IMR-90 (cell line): ENCODE results near the gene IRF2BP1. TPM values are rescaled to one million over a fixed set of nuclear protein-coding genes. Genes with fewer than 3 reads are reported as not detected.

ENCODE experiments used
- ATAC-seq: fragments of 200-7000 bp; cut with Tn5 transposase; 2 replicates; pipeline ENCODE4 v1.9.1; 2020; ENCODE audit warnings: low read depth, mild to moderate bottlenecking, moderate library complexity
- BruUV-seq: library from RNA; stranded (reverse); fragments of 400-500 nt; replicated peaks from 2 replicates; lab custom pipeline; 2021; lab: Mats Ljungman, UMichigan
- CTCF ChIA-PET: fragments of 300-600 bp; formaldehyde crosslinking; extraction: SDS; loops from one replicate; lab custom pipeline; 2021; ENCODE audit warnings: antibody characterized with exemption; lab: Yijun Ruan, JAX
- POLR2A ChIA-PET: fragments of 300-600 bp; sonication (Branson Sonifier 250); formaldehyde crosslinking; loops from one replicate; lab custom pipeline; 2022; ENCODE audit warnings: antibody characterized with exemption; ENCODE audit not compliant: unreplicated experiment; lab: Charles Lee
- DNase-seq: peaks from one replicate; pipeline ENCODE4 v3.0.0; 2013
- H2AFZ ChIP-seq: replicated peaks from 2 replicates; pipeline ENCODE3; 2013; ENCODE audit warnings: low read length, mild to moderate bottlenecking; ENCODE audit not compliant: poor library complexity
- H2AK5ac ChIP-seq: 2 replicates; pipeline ENCODE4 v1.6.1; 2013; ENCODE audit warnings: low read depth, low read length, inconsistent platforms
- H2AK9ac ChIP-seq: replicated peaks from 2 replicates; pipeline ENCODE3; 2013; ENCODE audit warnings: mild to moderate bottlenecking, low read depth, low read length, moderate library complexity; ENCODE audit not compliant: poor library complexity
- H2BK120ac ChIP-seq: 2 replicates; pipeline ENCODE4 v1.6.1; 2013; ENCODE audit warnings: low read depth, low read length, inconsistent platforms
- H2BK15ac ChIP-seq: 3 replicates; pipeline ENCODE4 v1.6.1; 2013; ENCODE audit warnings: low read depth, low read length, inconsistent platforms
- H2BK20ac ChIP-seq: 2 replicates; pipeline ENCODE4 v1.6.1; 2013; ENCODE audit warnings: low read depth, mild to moderate bottlenecking, inconsistent platforms, low read length, moderate library complexity
- H2BK5ac ChIP-seq: 2 replicates; pipeline ENCODE4 v1.6.1; 2013; ENCODE audit warnings: mild to moderate bottlenecking, low read depth, low read length, inconsistent platforms; ENCODE audit not compliant: poor library complexity, severe bottlenecking
- H3K14ac ChIP-seq: replicated peaks from 2 replicates; pipeline ENCODE4 v1.6.1; 2013; ENCODE audit warnings: low read depth, low read length, inconsistent platforms
- H3K18ac ChIP-seq: 2 replicates; pipeline ENCODE4 v1.6.1; 2013; ENCODE audit warnings: low read depth, low read length, control low read depth
- H3K23ac ChIP-seq: 2 replicates; pipeline ENCODE4 v1.6.1; 2013; ENCODE audit warnings: low read depth, low read length, inconsistent platforms
- H3K27ac ChIP-seq: 2 replicates; pipeline ENCODE4 v1.5.1; 2013; ENCODE audit warnings: mild to moderate bottlenecking, control low read depth, low read length; ENCODE audit not compliant: insufficient read depth
- H3K27me3 ChIP-seq: 2 replicates; pipeline ENCODE4 v1.6.1; 2013; ENCODE audit warnings: low read length; ENCODE audit not compliant: control insufficient read depth, insufficient read depth
- H3K36me3 ChIP-seq: 2 replicates; pipeline ENCODE4 v1.6.1; 2013; ENCODE audit warnings: low read length, mixed read lengths; ENCODE audit not compliant: control insufficient read depth, insufficient read depth
- H3K4ac ChIP-seq: 2 replicates; pipeline ENCODE4 v1.6.1; 2013; ENCODE audit warnings: low read depth, low read length, inconsistent platforms
- H3K4me1 ChIP-seq: 2 replicates; pipeline ENCODE4 v1.6.1; 2013; ENCODE audit warnings: low read length, mixed read lengths; ENCODE audit not compliant: control insufficient read depth, insufficient read depth
- H3K4me2 ChIP-seq: 2 replicates; pipeline ENCODE4 v1.6.1; 2013; ENCODE audit warnings: low read depth, mild to moderate bottlenecking, control low read depth, low read length, moderate library complexity
- H3K4me3 ChIP-seq: 2 replicates; pipeline ENCODE4 v1.5.1; 2013; ENCODE audit warnings: low read depth, mild to moderate bottlenecking, control low read depth, low read length, moderate library complexity; ENCODE audit not compliant: insufficient read depth
- H3K56ac ChIP-seq: 2 replicates; pipeline ENCODE4 v1.6.1; 2013; ENCODE audit warnings: low read length, inconsistent platforms; ENCODE audit not compliant: insufficient read depth; ENCODE audit errors: extremely low read depth
- H3K79me1 ChIP-seq, 2 experiments: 2 replicates each; pipeline ENCODE4 v1.6.1; 2013; ENCODE audit warnings: low read length in 2 of 2, inconsistent platforms in 1 of 2, low read depth in 1 of 2
- H3K9ac ChIP-seq: 2 replicates; pipeline ENCODE4 v1.6.1; 2013; ENCODE audit warnings: low read depth, low read length, control low read depth
- H3K9me1 ChIP-seq: 2 replicates; pipeline ENCODE4 v1.6.1; 2013; ENCODE audit warnings: low read length, inconsistent platforms; ENCODE audit not compliant: insufficient read depth
- H3K9me3 ChIP-seq: 2 replicates; pipeline ENCODE4 v1.6.1; 2013; ENCODE audit warnings: low read length; ENCODE audit not compliant: control insufficient read depth, insufficient read depth
- H4K20me1 ChIP-seq: 2 replicates; pipeline ENCODE4 v1.6.1; 2013; ENCODE audit warnings: low read length, inconsistent platforms; ENCODE audit not compliant: insufficient read depth
- H4K5ac ChIP-seq: 2 replicates; pipeline ENCODE4 v1.6.1; 2013; ENCODE audit warnings: mild to moderate bottlenecking, low read depth, low read length, control low read depth
- H4K8ac ChIP-seq, 2 experiments: 2 replicates each; pipeline ENCODE4 v1.6.1; 2013; ENCODE audit warnings: low read depth in 2 of 2, low read length in 2 of 2, control low read depth in 1 of 2, inconsistent platforms in 1 of 2
- H4K91ac ChIP-seq: 2 replicates; pipeline ENCODE4 v1.6.1; 2013; ENCODE audit warnings: low read depth, low read length, inconsistent platforms; ENCODE audit not compliant: insufficient read depth
- MXI1 ChIP-seq: IDR thresholded peaks from 2 replicates; pipeline ENCODE4 v1.6.1; 2012; ENCODE audit warnings: low read depth, mild to moderate bottlenecking, low read length, moderate library complexity, borderline replicate concordance
- WGBS, 2 experiments: methylation state at CpG; one replicate each; pipeline versions ENCODE4 v1.1.5 to v1.1.7; 2013; ENCODE audit warnings: missing lambda C conversion rate in 2 of 2; ENCODE audit not compliant: insufficient read length in 1 of 2; ENCODE audit errors: extremely low coverage in 2 of 2; 5-methylcytosine and 5-hydroxymethylcytosine counted together
- dilution Hi-C: fragments of 300-500 bp; cut with HindIII; formaldehyde crosslinking; loops from one replicate; pipeline ENCODE4 v1.14.3; 2018; ENCODE audit warnings: low sequenced_read_pairs; ENCODE audit not compliant: unreplicated experiment
- in situ Hi-C: fragments of 300-500 bp; cut with MboI; formaldehyde crosslinking; loops from 3 replicates; pipeline ENCODE4 v1.14.3; 2019; ENCODE audit warnings: low sequenced_read_pairs, inconsistent platforms, mixed read lengths
- intact Hi-C: fragments of 100-400 bp; cut with micrococcal nuclease; formaldehyde crosslinking; loops from 2 replicates; pipeline ENCODE4 v1.10.0; 2022
- polyA plus RNA-seq, 3 experiments: library from polyadenylated mRNA; depleted of rRNA; stranded (reverse); fragments of >200 nt; gene quantifications; 2 replicates each; pipeline ENCODE4 v1.2.3, GENCODE V29; 2012; ENCODE audit warnings: low replicate concordance in 1 of 3
- total RNA-seq: library from RNA; depleted of rRNA; stranded (reverse); fragments of >200 nt; gene quantifications from 2 replicates; pipeline ENCODE4 v1.2.3, GENCODE V29; 2012
- TF ChIP-seq, protein P1 (sequence below): conservative IDR thresholded peaks from 2 replicates; pipeline ENCODE4 v1.5.1; 2012; ENCODE audit warnings: mild to moderate bottlenecking, low read depth, low read length, improper control_type of control experiment

IRF2BP1 gene
- total and polyA plus RNA-seq, 2 of the 4 experiments (the other 2 are of a cell fraction): 4.5 to 8.5 TPM

DNA sequence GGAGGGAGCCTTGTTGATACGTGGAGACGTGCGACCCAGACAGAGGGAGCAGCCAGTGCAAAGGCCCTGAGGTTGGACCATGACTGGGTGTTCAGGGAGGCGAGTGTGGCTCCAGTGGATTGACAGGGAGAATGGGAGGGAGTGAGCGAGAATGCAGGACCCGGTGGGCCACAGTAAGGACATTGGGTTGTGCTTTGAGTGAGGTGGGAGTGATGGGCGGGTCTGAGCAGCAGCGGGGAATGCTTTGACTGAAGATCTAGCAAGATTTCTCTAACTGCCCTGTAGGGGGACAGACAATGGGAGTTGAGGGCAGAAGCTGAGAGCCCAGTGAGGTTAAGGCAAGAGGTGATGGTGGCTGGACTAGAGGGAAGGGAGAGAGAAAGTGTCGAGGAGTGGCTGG, 36.3 kb upstream of the IRF2BP1 start:
- POLR2A ChIA-PET: no interaction called here
- intact Hi-C loops: loop anchor here (10.0 kb wide), 1 partner anchor 73 kb away; the partner anchor contains the start of gene CCDC61

More for the DNA sequence above, 36.3 kb upstream of the IRF2BP1 start:
- no peaks in the 10 kb centered on the region for H3K79me1 ChIP-seq
- H4K91ac ChIP-seq: no peak overlapping the region
- H2AFZ ChIP-seq: no peak overlapping the region
- no peak overlapping the region for H3K4me2 ChIP-seq
- H3K4me1 ChIP-seq: no peaks in the 10 kb centered on the region
- no peak overlapping the region for H2BK15ac ChIP-seq
- H2AK5ac ChIP-seq: no peak overlapping the region
- WGBS, 2 experiments: 48% methylated on average over 5 of the region's 9 CpGs; no CpG with 5 or more reads in 1 of the 2 experiments
- H2BK5ac ChIP-seq: no peak overlapping the region
- no peak overlapping the region for H2BK120ac ChIP-seq
- no peak overlapping the region for H3K56ac ChIP-seq
- BruUV-seq: no TSS peak
- H3K18ac ChIP-seq: no peak overlapping the region
- H3K14ac ChIP-seq: no peak overlapping the region
- TF ChIP-seq MXI1: no peak
- TF ChIP-seq, protein P1, sequence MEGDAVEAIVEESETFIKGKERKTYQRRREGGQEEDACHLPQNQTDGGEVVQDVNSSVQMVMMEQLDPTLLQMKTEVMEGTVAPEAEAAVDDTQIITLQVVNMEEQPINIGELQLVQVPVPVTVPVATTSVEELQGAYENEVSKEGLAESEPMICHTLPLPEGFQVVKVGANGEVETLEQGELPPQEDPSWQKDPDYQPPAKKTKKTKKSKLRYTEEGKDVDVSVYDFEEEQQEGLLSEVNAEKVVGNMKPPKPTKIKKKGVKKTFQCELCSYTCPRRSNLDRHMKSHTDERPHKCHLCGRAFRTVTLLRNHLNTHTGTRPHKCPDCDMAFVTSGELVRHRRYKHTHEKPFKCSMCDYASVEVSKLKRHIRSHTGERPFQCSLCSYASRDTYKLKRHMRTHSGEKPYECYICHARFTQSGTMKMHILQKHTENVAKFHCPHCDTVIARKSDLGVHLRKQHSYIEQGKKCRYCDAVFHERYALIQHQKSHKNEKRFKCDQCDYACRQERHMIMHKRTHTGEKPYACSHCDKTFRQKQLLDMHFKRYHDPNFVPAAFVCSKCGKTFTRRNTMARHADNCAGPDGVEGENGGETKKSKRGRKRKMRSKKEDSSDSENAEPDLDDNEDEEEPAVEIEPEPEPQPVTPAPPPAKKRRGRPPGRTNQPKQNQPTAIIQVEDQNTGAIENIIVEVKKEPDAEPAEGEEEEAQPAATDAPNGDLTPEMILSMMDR: 0 out of 2 replicates have a peak, but pooled peaks have one; percentile 8
- no peak overlapping the region for H3K23ac ChIP-seq
- DNase-seq (no peak), ATAC-seq (no peak)
- no peak overlapping the region for H4K8ac ChIP-seq
- no peaks in the 10 kb centered on the region for H3K9me3 ChIP-seq
- H3K36me3 ChIP-seq: no peaks in the 10 kb centered on the region
- H3K9me1 ChIP-seq: no peaks in the 10 kb centered on the region
- H4K5ac ChIP-seq: no peak overlapping the region
- H3K9ac ChIP-seq: no peak overlapping the region
- no peak overlapping the region for H3K4me3 ChIP-seq
- in situ Hi-C loops (no loop called here), dilution Hi-C loops (no loop called here)
- H3K4ac ChIP-seq: no peak overlapping the region
- H3K27ac ChIP-seq: no peak overlapping the region
- H2AK9ac ChIP-seq: no peak overlapping the region
- H3K27me3 ChIP-seq: peaks cover 22% of the 10 kb centered on the region
- CTCF ChIA-PET: no interaction called here
- H4K20me1 ChIP-seq: no peaks in the 10 kb centered on the region
- H2BK20ac ChIP-seq: no peak overlapping the region
